Duodenal mucosa (tissue), 2 donors: Measurements from ENCODE around the gene PLA2G10.
"Not testable (repeated sequence)": the region's sequence is repeated elsewhere in the genome, so short reads cannot be mapped to it uniquely, and the experiment has no call there.

Experiments
- H3K27ac ChIP-seq: one replicate; pipeline ENCODE4 v1.7.0; 2013; ENCODE audit warnings: low read depth, low read length
- H3K27me3 ChIP-seq, 2 donors: one replicate each; pipeline ENCODE4 v1.7.0; 2013; ENCODE audit warnings: low read length in 2 of 2, control low read depth in 1 of 2; ENCODE audit not compliant: insufficient read depth in 2 of 2, control insufficient read depth in 1 of 2
- H3K36me3 ChIP-seq, 2 donors: one replicate each; pipeline ENCODE4 v1.7.0; 2013; ENCODE audit warnings: low read length in 2 of 2, control low read depth in 1 of 2; ENCODE audit not compliant: insufficient read depth in 2 of 2, control insufficient read depth in 1 of 2
- H3K4me1 ChIP-seq, 2 donors: one replicate each; pipeline ENCODE4 v1.7.0; 2013; ENCODE audit warnings: low read length in 2 of 2, control low read depth in 1 of 2; ENCODE audit not compliant: insufficient read depth in 2 of 2, control insufficient read depth in 1 of 2
- H3K4me3 ChIP-seq, 2 donors: one replicate each; pipeline ENCODE4 v1.7.0; 2013; ENCODE audit warnings: low read length in 2 of 2, low read depth in 1 of 2
- H3K9ac ChIP-seq, 2 donors: one replicate each; pipeline ENCODE4 v1.7.0; 2013; ENCODE audit warnings: low read length in 2 of 2, low read depth in 1 of 2
- H3K9me3 ChIP-seq, 2 donors: one replicate each; pipeline ENCODE4 v1.7.0; 2013; ENCODE audit warnings: low read length in 2 of 2, control low read depth in 1 of 2; ENCODE audit not compliant: control insufficient read depth in 1 of 2

The PLA2G10 gene

DNA sequence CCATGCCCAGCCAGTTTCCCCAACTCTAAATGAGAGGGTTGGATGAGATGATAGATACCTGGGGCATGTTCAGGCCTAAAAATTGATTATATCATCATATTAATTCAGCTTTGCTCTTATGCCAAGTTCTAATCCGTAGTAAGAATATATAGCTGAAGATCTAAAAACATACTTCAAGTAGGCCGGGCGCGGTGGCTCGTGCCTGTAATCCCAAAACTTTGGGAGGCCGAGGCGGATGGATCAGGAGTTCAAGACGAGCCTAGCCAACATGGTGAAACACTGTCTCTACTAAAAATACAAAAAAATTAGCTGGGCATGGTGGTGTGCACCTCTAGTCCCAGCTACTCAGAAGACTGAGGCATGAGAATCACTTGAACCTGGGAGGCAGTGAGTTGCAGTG is 12.0 kb downstream of the PLA2G10 start:
- Histone ChIP-seq H3K9ac (no peak overlapping the region), H3K4me3 (no peak overlapping the region), H3K36me3 (peaks cover 0 to 4% of the 10 kb centered on the region in 2 donors), H3K4me1 (no peaks in the 10 kb centered on the region), H3K27me3 (no peaks in the 10 kb centered on the region), H3K27ac (no peak overlapping the region), H3K9me3 (no peaks in the 10 kb centered on the region)

DNA sequence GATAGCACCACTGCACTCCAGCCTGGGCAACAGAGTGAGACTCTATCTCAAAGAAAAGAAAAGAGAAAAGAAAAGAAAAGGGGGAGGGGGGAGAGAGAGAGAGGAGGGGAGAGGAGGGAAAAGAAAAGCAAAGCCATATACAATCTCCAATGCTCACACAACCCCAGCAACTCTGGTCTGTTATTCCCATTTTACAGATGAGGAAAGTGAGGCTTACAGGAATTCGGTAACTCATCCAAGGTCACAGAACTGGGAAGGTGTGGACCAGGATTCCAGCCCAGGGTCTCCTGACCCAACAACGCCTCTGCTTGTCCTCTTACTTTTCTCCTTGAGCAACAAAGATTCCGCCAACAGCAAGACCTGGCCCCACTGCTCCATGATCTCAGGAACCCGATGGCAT is 13.0 kb downstream of the PLA2G10 start:
- Histone ChIP-seq H3K27ac (no peak overlapping the region), H3K4me3 (no peak overlapping the region), H3K27me3 (no peaks in the 10 kb centered on the region), H3K36me3 (peaks cover 0 to 4% of the 10 kb centered on the region in 2 donors), H3K9me3 (no peaks in the 10 kb centered on the region), H3K4me1 (no peaks in the 10 kb centered on the region), H3K9ac (no peak overlapping the region)

DNA sequence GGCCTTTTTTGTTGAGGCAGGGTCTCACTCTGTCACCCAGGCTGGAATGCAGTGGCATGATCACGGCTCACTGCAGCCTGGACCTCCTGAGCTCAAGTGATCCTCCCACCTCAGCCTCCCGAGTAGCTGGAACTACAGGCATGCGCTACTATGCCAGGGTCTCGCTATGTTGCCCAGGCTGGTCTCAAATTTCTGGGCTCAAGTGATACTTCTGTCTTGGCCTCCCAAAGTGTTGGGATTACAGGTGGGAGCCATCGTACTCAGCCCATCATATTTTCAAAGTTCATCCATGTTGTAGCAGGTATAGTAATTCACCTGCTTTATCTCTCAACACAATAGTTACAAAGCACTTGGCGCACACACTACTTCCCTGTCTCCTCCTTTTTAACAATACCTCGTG is 13.7 kb downstream of the PLA2G10 start:
- not testable (repeated sequence) for H3K4me3 ChIP-seq, H3K27me3 ChIP-seq, H3K9me3 ChIP-seq, H3K27ac ChIP-seq, H3K9ac ChIP-seq, H3K36me3 ChIP-seq, H3K4me1 ChIP-seq

DNA sequence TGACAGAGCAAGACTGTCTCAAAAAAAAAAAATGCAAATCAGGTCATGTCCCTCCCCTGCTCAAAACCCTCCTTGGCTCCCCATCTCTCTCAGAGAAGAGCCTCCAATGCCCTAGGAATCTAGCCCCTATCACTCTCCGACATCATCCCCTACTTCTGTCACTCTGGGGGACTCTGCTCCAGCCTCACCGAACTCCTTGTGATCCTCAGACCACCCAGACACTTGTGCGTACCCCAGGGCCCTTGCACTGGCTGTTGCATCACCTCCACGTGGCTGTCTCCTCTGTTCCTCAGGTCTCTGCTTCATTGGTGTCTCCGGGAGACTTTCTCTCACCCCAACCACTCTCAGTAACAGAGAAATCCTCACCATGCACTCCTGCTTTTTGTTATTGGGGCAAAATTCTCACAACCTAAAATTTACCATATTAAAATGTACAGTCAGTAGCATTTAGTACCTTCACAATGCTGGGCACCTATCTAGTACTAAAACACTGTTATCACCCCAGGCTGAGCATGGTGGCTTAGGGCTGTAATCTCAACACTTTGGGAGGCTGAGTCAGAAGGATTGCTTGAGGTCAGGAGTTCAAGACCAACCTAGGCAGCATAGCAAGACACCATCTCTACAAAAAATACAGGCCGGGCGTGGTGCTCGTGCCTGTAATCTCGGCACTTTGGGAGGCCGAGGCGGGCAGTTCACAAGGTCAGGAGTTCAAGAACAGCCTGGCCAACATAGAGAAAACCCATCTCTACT is 15.2 kb downstream of the PLA2G10 start:
- no peaks in the 10 kb centered on the region for H3K4me1 ChIP-seq
- H3K27me3 ChIP-seq = no peaks in the 10 kb centered on the region
- no peak overlapping the region for H3K9ac ChIP-seq
- H3K4me3 ChIP-seq = no peak overlapping the region
- no peak overlapping the region for H3K27ac ChIP-seq
- peaks cover 0 to 4% of the 10 kb centered on the region in 2 donors for H3K36me3 ChIP-seq
- no peaks in the 10 kb centered on the region for H3K9me3 ChIP-seq

GRCh38 chr16:14677627-14678026 is 16.5 kb downstream of the PLA2G10 start:
- Histone ChIP-seq H3K36me3 (peaks cover 0 to 4% of the 10 kb centered on the region in 2 donors), H3K4me3 (no peak overlapping the region), H3K9ac (no peak overlapping the region), H3K27me3 (no peaks in the 10 kb centered on the region), H3K9me3 (no peaks in the 10 kb centered on the region), H3K27ac (no peak overlapping the region), H3K4me1 (peaks cover 1 to 2% of the 10 kb centered on the region in 2 donors)

GRCh38 chr16:14676633-14677032 is 17.5 kb downstream of the PLA2G10 start:
- Histone ChIP-seq H3K4me3 (no peak overlapping the region), H3K27ac (no peak overlapping the region), H3K4me1 (peaks cover 9 to 10% of the 10 kb centered on the region in 2 donors), H3K36me3 (peaks cover 0 to 4% of the 10 kb centered on the region in 2 donors), H3K9ac (no peak overlapping the region), H3K27me3 (no peaks in the 10 kb centered on the region), H3K9me3 (no peaks in the 10 kb centered on the region)

GRCh38 chr16:14672403-14672971 is 21.6 kb downstream of the PLA2G10 start:
- Histone ChIP-seq H3K9ac (peak overlapping the region in 1 of 2 donors; percentile 38), H3K4me1 (peaks cover 31 to 35% of the 10 kb centered on the region in 2 donors), H3K36me3 (peaks cover 0 to 10% of the 10 kb centered on the region in 2 donors), H3K9me3 (no peaks in the 10 kb centered on the region), H3K4me3 (peak overlapping the region in 1 of 2 donors; percentile 16), H3K27ac (no peak overlapping the region), H3K27me3 (no peaks in the 10 kb centered on the region)

- Histone ChIP-seq H3K4me3 (no peak overlapping the region), H3K27me3 (no peaks in the 10 kb centered on the region), H3K27ac (no peak overlapping the region), H3K9me3 (no peaks in the 10 kb centered on the region), H3K4me1 (peaks cover 35 to 38% of the 10 kb centered on the region in 2 donors), H3K9ac (no peak overlapping the region), H3K36me3 (peaks cover 13 to 29% of the 10 kb centered on the region in 2 donors)
Observed at GRCh38 chr16:14669776-14670175, 24.3 kb downstream of the PLA2G10 start.

DNA sequence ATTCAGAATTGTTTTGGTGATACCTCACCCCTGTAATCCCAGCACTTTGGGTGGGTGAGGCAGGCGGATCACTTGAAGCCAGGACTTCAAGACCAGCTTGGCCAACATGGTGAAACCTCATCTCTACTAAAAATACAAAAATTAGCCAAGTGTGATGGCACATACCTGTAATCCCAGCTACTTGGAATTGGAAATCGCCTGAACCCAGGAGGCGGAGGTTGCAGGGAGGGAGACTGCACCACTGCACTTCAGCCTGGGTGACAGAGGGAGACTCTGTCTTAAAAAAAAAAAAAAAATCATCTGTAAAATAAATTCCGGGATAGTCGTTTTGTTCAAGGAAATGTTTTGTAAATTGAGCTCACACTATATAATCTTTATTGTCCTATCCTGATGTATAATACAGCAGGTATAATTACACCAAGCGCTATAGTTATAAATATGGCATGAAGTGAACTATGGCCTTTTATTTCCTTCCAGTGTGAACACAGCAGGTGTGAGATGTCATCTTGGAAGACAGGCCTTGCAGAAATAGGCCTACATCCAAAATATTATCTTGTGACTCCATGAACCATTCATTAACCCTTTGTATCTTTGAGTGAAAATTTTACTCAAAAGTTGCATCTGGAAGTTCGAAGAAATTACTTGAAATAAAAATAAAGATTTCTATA is 25.4 kb downstream of the PLA2G10 start:
- H3K4me3 ChIP-seq = no peak overlapping the region
- peaks cover 20 to 39% of the 10 kb centered on the region in 2 donors for H3K36me3 ChIP-seq
- no peaks in the 10 kb centered on the region for H3K9me3 ChIP-seq
- H3K27ac ChIP-seq = peak overlapping the region; percentile 35
- peaks cover 35 to 38% of the 10 kb centered on the region in 2 donors for H3K4me1 ChIP-seq
- H3K9ac ChIP-seq = peak overlapping the region in 1 of 2 donors; percentile 31
- H3K27me3 ChIP-seq = no peaks in the 10 kb centered on the region
